GM23248 (cell line): Measurements from ENCODE around the gene CBL. TPM values are rescaled to one million over a fixed set of nuclear protein-coding genes. Genes with fewer than 3 reads are reported as not detected.

Experiments
- DNase-seq: peaks from one replicate; pipeline ENCODE4 v3.0.0-alpha.2; 2015
- H2AFZ ChIP-seq: fragments of 200-600 bp; sonication (generic); 2 replicates; pipeline ENCODE4 v1.6.1; 2016; ENCODE audit warnings: antibody characterized with exemption
- H3F3A ChIP-seq: fragments of 200-600 bp; sonication (generic); 2 replicates; pipeline ENCODE4 v1.6.1; 2016; ENCODE audit warnings: mild to moderate bottlenecking, antibody characterized with exemption, mixed run types; ENCODE audit not compliant: insufficient read depth
- H3K27ac ChIP-seq: fragments of 200-600 bp; sonication (generic); 2 replicates; pipeline ENCODE4 v1.5.1; 2016; ENCODE audit warnings: mild to moderate bottlenecking
- H3K27me3 ChIP-seq: fragments of 200-600 bp; sonication (generic); replicated peaks from 2 replicates; pipeline ENCODE4 v1.6.1; 2016; ENCODE audit warnings: mild to moderate bottlenecking; ENCODE audit not compliant: insufficient read depth
- H3K36me3 ChIP-seq: fragments of 200-600 bp; sonication (generic); 2 replicates; pipeline ENCODE4 v1.6.1; 2016; ENCODE audit warnings: low read depth, mild to moderate bottlenecking
- H3K4me1 ChIP-seq: fragments of 200-600 bp; sonication (generic); 2 replicates; pipeline ENCODE4 v1.6.1; 2016; ENCODE audit warnings: mild to moderate bottlenecking; ENCODE audit not compliant: insufficient read depth
- H3K4me2 ChIP-seq: fragments of 200-600 bp; sonication (generic); one replicate; pipeline ENCODE4 v1.6.1; 2016; ENCODE audit warnings: mild to moderate bottlenecking; ENCODE audit not compliant: unreplicated experiment
- H3K4me3 ChIP-seq: fragments of 200-600 bp; sonication (generic); 2 replicates; pipeline ENCODE4 v1.5.1; 2016; ENCODE audit warnings: mild to moderate bottlenecking
- H3K79me2 ChIP-seq: fragments of 200-600 bp; sonication (generic); 2 replicates; pipeline ENCODE4 v1.6.1; 2016; ENCODE audit warnings: mild to moderate bottlenecking; ENCODE audit not compliant: insufficient read depth
- H3K9ac ChIP-seq: fragments of 200-600 bp; sonication (generic); 2 replicates; pipeline ENCODE4 v1.6.1; 2016; ENCODE audit warnings: mild to moderate bottlenecking
- H3K9me2 ChIP-seq: fragments of 200-600 bp; sonication (generic); 2 replicates; pipeline ENCODE4 v1.6.1; 2016; ENCODE audit warnings: mixed run types, mild to moderate bottlenecking, moderate library complexity; ENCODE audit not compliant: insufficient read depth
- H3K9me3 ChIP-seq: fragments of 200-600 bp; sonication (generic); one replicate; pipeline ENCODE4 v1.6.1; 2017; ENCODE audit warnings: low read depth
- H4K20me1 ChIP-seq: fragments of 200-600 bp; sonication (generic); 2 replicates; pipeline ENCODE4 v1.6.0; 2016; ENCODE audit not compliant: insufficient read depth
- EZH2 ChIP-seq: fragments of 200-600 bp; sonication (generic); IDR thresholded peaks from 2 replicates; pipeline ENCODE4 v1.6.1; 2018; ENCODE audit warnings: antibody characterized with exemption, mild to moderate bottlenecking; ENCODE audit not compliant: insufficient read depth, poor library complexity, severe bottlenecking
- EZH2phosphoT487 ChIP-seq: fragments of 200-600 bp; sonication (generic); IDR thresholded peaks from 2 replicates; pipeline ENCODE4 v1.6.1; 2018; ENCODE audit warnings: antibody characterized with exemption, moderate library complexity, mild to moderate bottlenecking, low read depth; ENCODE audit not compliant: insufficient read depth
- WGBS, 2 experiments: methylation state at CpG; one replicate each; pipeline ENCODE4 v1.1.6; 2015 to 2017; ENCODE audit warnings: low lambda C conversion rate in 2 of 2, low coverage in 1 of 2; ENCODE audit errors: missing lambda C conversion rate in 2 of 2; 5-methylcytosine and 5-hydroxymethylcytosine counted together
- in situ Hi-C: fragments of 300-500 bp; cut with MboI; formaldehyde crosslinking; loops from 2 replicates; pipeline ENCODE4 v1.15.0; 2020
- polyA plus RNA-seq: library from polyadenylated mRNA; unstranded; fragments of >200 nt; fragmentation: Nextera tagmentation; extraction: Ambion mirVana; gene quantifications from 2 replicates; pipeline ENCODE4 v1.2.1, GENCODE V29; 2016
- total RNA-seq: library from RNA; depleted of rRNA; stranded (reverse); fragments of >200 nt; shearing (Covaris generic); gene quantifications from 2 replicates; pipeline ENCODE4 v1.2.3, GENCODE V29; 2014

CBL gene
- total and polyA plus RNA-seq, 2 experiments from 2014 or later = 5.8 to 8.6 TPM

DNA sequence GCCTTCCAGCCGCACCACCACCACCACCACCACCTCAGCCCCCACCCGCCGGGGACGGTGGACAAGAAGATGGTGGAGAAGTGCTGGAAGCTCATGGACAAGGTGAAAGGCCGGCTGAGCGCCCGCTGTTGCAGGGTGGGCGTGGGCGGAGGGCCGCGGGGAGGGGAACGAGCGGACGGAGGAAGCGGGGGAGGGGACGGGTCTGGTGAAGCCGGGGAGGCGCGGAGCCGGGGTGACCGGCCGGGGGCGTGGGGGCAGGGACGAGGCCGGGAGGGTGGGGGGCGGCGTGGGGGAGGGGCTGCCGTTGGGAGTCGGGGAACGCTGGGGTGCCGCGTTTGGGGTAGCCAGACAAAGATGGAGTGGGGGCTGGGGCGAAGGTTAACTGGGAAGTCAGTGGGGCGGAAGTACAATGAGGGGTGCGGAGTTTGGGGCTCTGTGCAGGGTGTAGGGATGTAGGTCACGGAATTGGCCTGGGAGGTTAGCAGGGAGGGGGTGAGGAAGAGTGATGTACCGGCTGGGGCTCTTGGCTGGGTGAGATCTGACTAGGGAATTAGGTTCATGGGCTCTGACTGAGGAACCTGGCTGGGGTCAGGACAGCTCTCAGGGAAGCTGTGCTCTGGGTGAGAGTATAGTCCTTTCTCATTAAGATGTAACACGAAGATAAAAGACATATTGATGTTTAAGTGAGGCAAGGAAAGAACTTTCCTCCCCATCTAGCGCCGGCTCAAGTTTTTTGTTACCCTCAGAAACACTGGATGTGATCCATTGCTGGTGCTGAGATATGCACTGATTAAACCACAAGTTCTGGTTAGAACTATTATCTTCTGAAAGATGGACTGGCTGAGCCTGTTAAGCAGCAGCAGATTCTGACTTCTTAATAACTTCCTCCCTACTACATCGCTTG lies 624 bp downstream of the CBL start:
- DNase-seq = peak; percentile 68
- in situ Hi-C loops = no loop called here
- Histone ChIP-seq H3K9me2 (no peaks in the 10 kb centered on the region), H3K9ac (peak overlapping the region; percentile 89), H3K4me2 (peak overlapping the region; percentile 93), H2AFZ (peak overlapping the region; percentile 88), H3F3A (peaks cover 10% of the 10 kb centered on the region), H4K20me1 (0 out of 2 replicates have a peak, but pooled peaks cover 4% of the 10 kb centered on the region), H3K79me2 (peaks cover 55% of the 10 kb centered on the region), H3K9me3 (no peaks in the 10 kb centered on the region), H3K4me3 (peak overlapping the region; percentile 98), H3K36me3 (no peaks in the 10 kb centered on the region), H3K27me3 (no peaks in the 10 kb centered on the region), H3K4me1 (peaks cover 18% of the 10 kb centered on the region; the same call in 1 of the 2 replicates), H3K27ac (peak overlapping the region; percentile 75)
- WGBS, 2 experiments = 1 to 2% methylated on average over 21 to 41 of the region's 41 CpGs
- TF ChIP-seq EZH2phosphoT487 (no peak), EZH2 (no peak)

DNA sequence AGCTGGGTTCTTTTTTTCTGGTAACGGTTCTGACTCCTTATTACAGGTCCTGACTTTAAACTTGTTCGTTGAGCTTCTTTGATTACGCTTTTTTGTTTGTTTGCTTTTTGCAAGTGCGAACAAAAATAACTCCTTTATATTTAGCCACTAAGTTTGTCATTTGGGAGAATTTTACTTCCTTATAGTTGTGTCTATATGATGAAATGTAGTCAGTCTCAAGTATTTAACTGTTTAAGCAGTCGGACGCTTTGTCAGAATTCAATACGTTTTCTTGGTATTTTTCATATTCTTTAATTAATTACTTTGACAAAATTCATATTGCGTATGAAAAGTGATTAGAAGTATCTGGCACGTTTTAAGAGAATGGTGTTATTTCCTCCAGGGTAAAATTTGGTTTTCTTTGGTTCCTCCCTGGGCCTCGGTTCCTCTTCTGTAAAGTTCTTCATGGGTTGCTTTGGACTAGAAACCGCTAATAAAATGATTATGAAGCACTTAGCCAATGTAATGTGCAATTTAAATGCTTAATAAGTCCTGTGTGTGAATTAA lies 1.3 kb downstream of the CBL start:
- H3K4me3 ChIP-seq = peak overlapping the region; percentile 98
- no peaks in the 10 kb centered on the region for H3K9me3 ChIP-seq
- no peak for DNase-seq
- peaks cover 10% of the 10 kb centered on the region for H3F3A ChIP-seq
- H3K36me3 ChIP-seq = no peaks in the 10 kb centered on the region
- H3K27me3 ChIP-seq = no peaks in the 10 kb centered on the region
- peak overlapping the region; percentile 50 for H2AFZ ChIP-seq
- TF ChIP-seq EZH2 = no peak
- TF ChIP-seq EZH2phosphoT487 = no peak
- peak overlapping the region; percentile 93 for H3K4me2 ChIP-seq
- in situ Hi-C loops = no loop called here
- peaks cover 18% of the 10 kb centered on the region; the same call in 1 of the 2 replicates for H3K4me1 ChIP-seq
- H3K9ac ChIP-seq = peak overlapping the region; percentile 89
- peak overlapping the region; percentile 28 for H3K27ac ChIP-seq
- H3K79me2 ChIP-seq = peaks cover 62% of the 10 kb centered on the region
- 49 to 53% methylated on average over 11 of the region's 11 CpGs for WGBS, 2 experiments
- no peaks in the 10 kb centered on the region for H3K9me2 ChIP-seq
- 0 out of 2 replicates have a peak, but pooled peaks cover 4% of the 10 kb centered on the region for H4K20me1 ChIP-seq

DNA sequence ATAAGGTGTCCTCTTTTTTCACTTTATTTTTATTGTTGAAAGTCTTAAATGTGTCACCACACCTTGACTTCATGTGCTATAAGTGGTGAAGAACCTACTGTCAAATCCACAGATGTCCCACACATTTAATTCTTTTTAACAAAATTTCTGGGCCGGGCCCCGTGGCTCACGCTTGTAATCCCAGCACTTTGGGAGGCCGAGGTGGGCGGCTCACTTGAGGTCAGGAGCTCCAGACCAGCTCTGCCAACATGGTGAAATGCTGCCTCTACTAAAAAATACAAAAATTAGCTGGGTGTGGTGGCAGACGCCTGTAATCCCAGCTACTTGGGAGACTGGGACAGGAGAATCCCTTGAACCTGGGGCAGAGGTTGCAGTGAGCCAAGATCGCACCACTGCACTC lies 3.0 kb downstream of the CBL start:
- 82% methylated on average over 7 of the region's 7 CpGs for WGBS, 2 experiments

DNA sequence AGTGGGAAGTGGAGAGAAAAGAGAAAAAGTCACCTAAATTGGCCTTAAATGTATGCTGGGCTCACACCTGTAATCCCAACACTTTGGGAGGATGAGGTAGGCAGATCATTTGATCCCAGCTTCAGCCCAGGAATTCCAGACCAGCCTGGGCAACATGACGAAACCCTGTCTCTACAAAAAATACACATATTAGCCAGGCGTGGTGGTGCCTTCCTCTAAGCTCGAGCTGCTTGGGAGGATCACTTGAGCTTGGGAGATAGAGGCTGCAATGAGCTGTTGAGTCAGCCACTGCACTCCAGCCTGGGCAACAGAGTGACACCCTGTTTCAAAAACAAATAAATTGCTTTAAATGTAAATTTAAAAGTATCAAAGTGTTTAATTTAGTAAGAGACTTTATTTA lies 3.9 kb downstream of the CBL start:
- Histone ChIP-seq H3K79me2 (peaks cover 87% of the 10 kb centered on the region), H3F3A (peaks cover 10% of the 10 kb centered on the region), H3K9me2 (no peaks in the 10 kb centered on the region), H3K4me3 (no peak overlapping the region), H3K27me3 (no peaks in the 10 kb centered on the region), H3K4me2 (no peak overlapping the region), H2AFZ (no peak overlapping the region), H4K20me1 (0 out of 2 replicates have a peak, but pooled peaks cover 4% of the 10 kb centered on the region), H3K9ac (no peak overlapping the region), H3K9me3 (no peaks in the 10 kb centered on the region), H3K27ac (no peak overlapping the region), H3K36me3 (no peaks in the 10 kb centered on the region), H3K4me1 (peaks cover 18% of the 10 kb centered on the region; the same call in 1 of the 2 replicates)
- no peak for DNase-seq
- in situ Hi-C loops = no loop called here
- 84 to 88% methylated on average over 3 of the region's 3 CpGs for WGBS, 2 experiments
- TF ChIP-seq EZH2phosphoT487 = no peak
- TF ChIP-seq EZH2 = no peak

More for the DNA sequence above, 3.0 kb downstream of the CBL start:
- no peaks in the 10 kb centered on the region for H3K9me3 ChIP-seq
- no peak overlapping the region for H3K4me2 ChIP-seq
- H3K27ac ChIP-seq = no peak overlapping the region
- no peak overlapping the region for H3K9ac ChIP-seq
- no peaks in the 10 kb centered on the region for H3K9me2 ChIP-seq
- no peaks in the 10 kb centered on the region for H3K36me3 ChIP-seq
- no peak overlapping the region for H3K4me3 ChIP-seq
- 0 out of 2 replicates have a peak, but pooled peaks cover 4% of the 10 kb centered on the region for H4K20me1 ChIP-seq
- no peak for DNase-seq
- H3K79me2 ChIP-seq = peaks cover 79% of the 10 kb centered on the region
- H3K4me1 ChIP-seq = peaks cover 18% of the 10 kb centered on the region; the same call in 1 of the 2 replicates
- H2AFZ ChIP-seq = no peak overlapping the region
- H3K27me3 ChIP-seq = no peaks in the 10 kb centered on the region
- peaks cover 10% of the 10 kb centered on the region for H3F3A ChIP-seq
- TF ChIP-seq EZH2phosphoT487 (no peak), EZH2 (no peak)
- in situ Hi-C loops = no loop called here
